ENCODE measurements around the gene ZNF75A. TPM values are rescaled to one million over a fixed set of nuclear protein-coding genes. Genes with fewer than 3 reads are reported as not detected.
"Not testable (repeated sequence)": the region's sequence is repeated elsewhere in the genome, so short reads cannot be mapped to it uniquely, and the experiment has no call there.

ZNF75A gene
- total and polyA plus RNA-seq, 9 of the 15 experiments (the other 6 are each of a cell fraction or from before 2014, with no cell fraction given), result 7.2 to 24.5 (median 17.1) TPM

DNA sequence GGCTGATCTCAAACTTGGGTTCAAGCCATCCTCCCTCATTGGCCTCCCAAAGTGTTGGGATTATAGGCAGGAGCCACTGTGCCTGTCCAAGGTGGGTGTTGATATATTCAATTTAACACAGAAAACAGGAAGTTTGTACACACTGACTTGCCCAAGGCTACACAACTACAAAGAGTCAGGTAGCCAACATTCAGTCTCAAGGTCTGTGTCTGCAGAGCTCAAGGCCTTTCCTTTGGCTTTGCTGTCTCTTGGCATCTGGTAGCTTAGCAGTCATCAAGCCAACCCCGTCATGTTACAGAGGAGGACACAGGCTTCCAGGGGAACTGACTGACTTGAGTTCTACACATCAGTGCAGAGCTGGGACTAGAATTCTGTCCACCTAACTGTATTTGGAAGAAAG lies 37.0 kb upstream of the ZNF75A start (continued):
- TF ChIP-seq ZNF274 (IDR thresholded peaks at IDR 0.05; ENCODE audit: borderline replicate concordance, low read depth, low read length), result no peak
- TF ChIP-seq, protein P1, sequence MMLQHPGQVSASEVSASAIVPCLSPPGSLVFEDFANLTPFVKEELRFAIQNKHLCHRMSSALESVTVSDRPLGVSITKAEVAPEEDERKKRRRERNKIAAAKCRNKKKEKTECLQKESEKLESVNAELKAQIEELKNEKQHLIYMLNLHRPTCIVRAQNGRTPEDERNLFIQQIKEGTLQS (IDR thresholded peaks at IDR 0.05), result no peak
- TF ChIP-seq, protein P1 (CRISPR knock-in tag; conservative IDR thresholded peaks at IDR 0.05), result no peak

DNA sequence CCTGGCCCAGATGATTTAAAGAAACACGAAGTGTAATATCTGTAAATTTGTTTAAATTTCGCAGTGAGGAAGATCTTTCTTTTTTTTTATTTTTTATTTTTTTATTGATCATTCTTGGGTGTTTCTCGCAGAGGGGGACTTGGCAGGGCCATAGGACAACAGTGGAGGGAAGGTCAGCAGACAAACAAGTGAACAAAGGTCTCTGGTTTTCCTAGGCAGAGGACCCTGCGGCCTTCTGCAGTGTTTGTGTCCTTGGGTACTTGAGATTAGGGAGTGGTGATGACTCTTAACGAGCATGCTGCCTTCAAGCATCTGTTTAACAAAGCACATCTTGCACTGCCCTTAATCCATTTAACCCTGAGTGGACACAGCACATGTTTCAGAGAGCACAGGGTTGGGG lies 34.6 kb upstream of the ZNF75A start:
- H3K4me3 ChIP-seq; ATAC-seq; H3K27ac ChIP-seq (ENCODE audit: extremely low read depth, low read depth, low read length); POLR2A ChIA-PET; in situ Hi-C loops (cut with MboI); H3K36me3 ChIP-seq (ENCODE audit: control insufficient read depth, insufficient read depth, low read length); H3K79me2 ChIP-seq (ENCODE audit: control insufficient read depth, insufficient read depth, low read length); H3K27me3 ChIP-seq (ENCODE audit: control insufficient read depth in 2 of 2, insufficient read depth in 2 of 2, low read length in 2 of 2); intact Hi-C loops (cut with micrococcal nuclease); FAIRE-seq; BruUV-seq (replicated peaks); H2AFZ ChIP-seq (ENCODE audit: low read depth, low read length); H3K4me1 ChIP-seq (replicated peaks in 1 of 2; ENCODE audit: control insufficient read depth in 2 of 2, insufficient read depth in 2 of 2, low read length in 2 of 2); H4K20me1 ChIP-seq (replicated peaks; ENCODE audit: control insufficient read depth, insufficient read depth, low read length); DNase-seq (ENCODE audit: extremely low read depth in 1 of 4, low spot score in 3 of 4); CTCF ChIA-PET (ENCODE audit: low intra/inter-chr PET ratio); H3K9me1 ChIP-seq (ENCODE audit: control insufficient read depth, insufficient read depth, low read length); H3K4me2 ChIP-seq (ENCODE audit: insufficient read depth, low read length); H3K9ac ChIP-seq (ENCODE audit: insufficient read depth in 1 of 2, low read depth in 2 of 2, low read length in 2 of 2); H3K9me3 ChIP-seq (replicated peaks; ENCODE audit: control insufficient read depth, insufficient read depth, low read depth, low read length): not testable (repeated sequence)
- 14% methylated on average over 3 of the region's 5 CpGs for WGBS (ENCODE audit: insufficient coverage, low coverage, missing lambda C conversion rate)

DNA sequence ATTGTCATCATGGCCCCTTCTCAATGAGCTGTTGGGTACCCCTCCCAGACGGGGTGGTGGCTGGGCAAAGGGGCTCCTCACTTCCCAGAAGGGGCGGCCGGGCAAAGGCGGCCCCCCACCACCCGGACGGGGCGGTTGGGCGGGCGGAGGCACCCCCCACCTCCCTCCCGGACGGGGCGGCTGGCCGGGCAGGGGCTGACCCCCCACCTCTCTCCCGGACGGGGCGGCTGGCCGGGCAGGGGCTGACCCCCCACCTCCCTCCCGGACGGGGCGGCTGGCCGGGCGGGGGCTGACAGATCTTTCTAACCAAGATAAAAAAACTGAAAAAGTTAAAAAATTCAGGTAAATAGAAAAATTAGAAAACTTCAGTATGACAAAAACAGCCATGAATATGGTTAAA lies 34.0 kb upstream of the ZNF75A start:
- H3K79me2 ChIP-seq (ENCODE audit: control insufficient read depth, insufficient read depth, low read length); intact Hi-C loops (cut with micrococcal nuclease); DNase-seq (ENCODE audit: extremely low read depth in 1 of 4, low spot score in 3 of 4); H3K9ac ChIP-seq (ENCODE audit: insufficient read depth in 1 of 2, low read depth in 2 of 2, low read length in 2 of 2); H3K27me3 ChIP-seq (ENCODE audit: control insufficient read depth in 2 of 2, insufficient read depth in 2 of 2, low read length in 2 of 2); H4K20me1 ChIP-seq (replicated peaks; ENCODE audit: control insufficient read depth, insufficient read depth, low read length); H3K4me2 ChIP-seq (ENCODE audit: insufficient read depth, low read length); H3K36me3 ChIP-seq (ENCODE audit: control insufficient read depth, insufficient read depth, low read length); H3K4me1 ChIP-seq (replicated peaks in 1 of 2; ENCODE audit: control insufficient read depth in 2 of 2, insufficient read depth in 2 of 2, low read length in 2 of 2); BruUV-seq (replicated peaks); H3K27ac ChIP-seq (ENCODE audit: extremely low read depth, low read depth, low read length); H3K9me3 ChIP-seq (replicated peaks; ENCODE audit: control insufficient read depth, insufficient read depth, low read depth, low read length); H2AFZ ChIP-seq (ENCODE audit: low read depth, low read length); in situ Hi-C loops (cut with MboI); H3K9me1 ChIP-seq (ENCODE audit: control insufficient read depth, insufficient read depth, low read length); H3K4me3 ChIP-seq; CTCF ChIA-PET (ENCODE audit: low intra/inter-chr PET ratio); FAIRE-seq; POLR2A ChIA-PET; ATAC-seq: not testable (repeated sequence)
- WGBS (ENCODE audit: insufficient coverage, low coverage, missing lambda C conversion rate), result 64% methylated on average over 10 of the region's 22 CpGs
